Thoracic aorta (tissue), 2 donors: ENCODE data around the gene NDUFA8. TPM values are rescaled to one million over a fixed set of nuclear protein-coding genes. Genes with fewer than 3 reads are reported as not detected.

Source experiments
- ATAC-seq: fragments of 150-250 bp; one replicate; pipeline ENCODE4 v1.8.0; 2017; ENCODE audit warnings: low read depth; ENCODE audit not compliant: insufficient number of reproducible peaks, low FRiP score
- DNase-seq: peaks from one replicate; pipeline ENCODE4 v3.0.0-alpha.2; 2020; ENCODE audit warnings: low spot score
- H3K27ac ChIP-seq, 2 donors: fragments of 200-600 bp; sonication (generic); 1 replicate in 1 of 2; 2 replicates in 1 of 2; pipeline ENCODE4 v1.5.1; 2016; ENCODE audit warnings: mild to moderate bottlenecking in 2 of 2, moderate library complexity in 2 of 2
- H3K27me3 ChIP-seq: fragments of 200-600 bp; sonication (generic); replicated peaks from 2 replicates; pipeline ENCODE4 v1.6.0; 2016; ENCODE audit warnings: mild to moderate bottlenecking; ENCODE audit not compliant: insufficient read depth
- H3K36me3 ChIP-seq: fragments of 200-600 bp; sonication (generic); one replicate; pipeline ENCODE4 v1.5.1; 2016
- H3K4me1 ChIP-seq, 2 donors: fragments of 200-600 bp; sonication (generic); 1 replicate in 1 of 2; 2 replicates in 1 of 2; pipeline versions ENCODE4 v1.5.1 to v1.6.0; 2016; ENCODE audit warnings: low read depth in 2 of 2, mild to moderate bottlenecking in 1 of 2; ENCODE audit not compliant: control insufficient read depth in 1 of 2
- H3K4me3 ChIP-seq: fragments of 200-600 bp; sonication (generic); 2 replicates; pipeline ENCODE4 v1.5.1; 2016; ENCODE audit warnings: mild to moderate bottlenecking
- H3K9me3 ChIP-seq: fragments of 200-600 bp; sonication (generic); 2 replicates; pipeline ENCODE4 v1.5.1; 2016
- total RNA-seq, 2 donors: library from RNA; depleted of rRNA; stranded (reverse); fragments of >200 nt; gene quantifications; one replicate each; pipeline versions ENCODE4 v1.1.0 to v1.2.3, GENCODE V29; 2016
- TF ChIP-seq, protein P1 (sequence below): fragments of 200-600 bp; sonication (generic); IDR thresholded peaks from one replicate; pipeline ENCODE4 v1.5.1; 2019; ENCODE audit warnings: antibody characterized with exemption

Gene NDUFA8
- total RNA-seq, 2 donors from 2014 or later = 14.6 to 19.3 TPM

DNA sequence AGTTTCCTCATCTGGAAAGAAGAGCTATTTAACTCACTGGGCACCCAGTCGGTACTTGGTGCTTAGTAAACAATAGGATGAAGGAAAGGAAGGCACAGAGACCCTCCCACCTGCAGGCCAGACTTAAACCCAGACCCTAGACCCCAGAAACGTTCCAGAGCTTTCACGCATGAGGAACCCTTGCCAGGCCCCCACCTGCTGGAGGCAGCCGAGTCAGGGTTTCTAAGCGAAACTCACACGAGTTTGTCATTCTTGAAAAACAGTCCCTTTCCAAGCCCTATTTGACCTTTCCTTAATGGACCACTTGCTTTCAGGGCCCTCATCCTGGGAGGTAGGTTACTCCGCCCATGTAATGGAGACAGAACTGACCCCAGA is 30.6 kb downstream of the NDUFA8 start:
- H3K4me3 ChIP-seq = no peak overlapping the region
- ATAC-seq (no peak), DNase-seq (no peak)
- no peak overlapping the region for H3K27ac ChIP-seq
- no peaks in the 10 kb centered on the region for H3K27me3 ChIP-seq
- no peaks in the 10 kb centered on the region for H3K36me3 ChIP-seq
- TF ChIP-seq, protein P1, sequence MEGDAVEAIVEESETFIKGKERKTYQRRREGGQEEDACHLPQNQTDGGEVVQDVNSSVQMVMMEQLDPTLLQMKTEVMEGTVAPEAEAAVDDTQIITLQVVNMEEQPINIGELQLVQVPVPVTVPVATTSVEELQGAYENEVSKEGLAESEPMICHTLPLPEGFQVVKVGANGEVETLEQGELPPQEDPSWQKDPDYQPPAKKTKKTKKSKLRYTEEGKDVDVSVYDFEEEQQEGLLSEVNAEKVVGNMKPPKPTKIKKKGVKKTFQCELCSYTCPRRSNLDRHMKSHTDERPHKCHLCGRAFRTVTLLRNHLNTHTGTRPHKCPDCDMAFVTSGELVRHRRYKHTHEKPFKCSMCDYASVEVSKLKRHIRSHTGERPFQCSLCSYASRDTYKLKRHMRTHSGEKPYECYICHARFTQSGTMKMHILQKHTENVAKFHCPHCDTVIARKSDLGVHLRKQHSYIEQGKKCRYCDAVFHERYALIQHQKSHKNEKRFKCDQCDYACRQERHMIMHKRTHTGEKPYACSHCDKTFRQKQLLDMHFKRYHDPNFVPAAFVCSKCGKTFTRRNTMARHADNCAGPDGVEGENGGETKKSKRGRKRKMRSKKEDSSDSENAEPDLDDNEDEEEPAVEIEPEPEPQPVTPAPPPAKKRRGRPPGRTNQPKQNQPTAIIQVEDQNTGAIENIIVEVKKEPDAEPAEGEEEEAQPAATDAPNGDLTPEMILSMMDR = no peak
- no peaks in the 10 kb centered on the region for H3K9me3 ChIP-seq
- H3K4me1 ChIP-seq = peaks cover 0 to 26% of the 10 kb centered on the region in 2 donors

DNA sequence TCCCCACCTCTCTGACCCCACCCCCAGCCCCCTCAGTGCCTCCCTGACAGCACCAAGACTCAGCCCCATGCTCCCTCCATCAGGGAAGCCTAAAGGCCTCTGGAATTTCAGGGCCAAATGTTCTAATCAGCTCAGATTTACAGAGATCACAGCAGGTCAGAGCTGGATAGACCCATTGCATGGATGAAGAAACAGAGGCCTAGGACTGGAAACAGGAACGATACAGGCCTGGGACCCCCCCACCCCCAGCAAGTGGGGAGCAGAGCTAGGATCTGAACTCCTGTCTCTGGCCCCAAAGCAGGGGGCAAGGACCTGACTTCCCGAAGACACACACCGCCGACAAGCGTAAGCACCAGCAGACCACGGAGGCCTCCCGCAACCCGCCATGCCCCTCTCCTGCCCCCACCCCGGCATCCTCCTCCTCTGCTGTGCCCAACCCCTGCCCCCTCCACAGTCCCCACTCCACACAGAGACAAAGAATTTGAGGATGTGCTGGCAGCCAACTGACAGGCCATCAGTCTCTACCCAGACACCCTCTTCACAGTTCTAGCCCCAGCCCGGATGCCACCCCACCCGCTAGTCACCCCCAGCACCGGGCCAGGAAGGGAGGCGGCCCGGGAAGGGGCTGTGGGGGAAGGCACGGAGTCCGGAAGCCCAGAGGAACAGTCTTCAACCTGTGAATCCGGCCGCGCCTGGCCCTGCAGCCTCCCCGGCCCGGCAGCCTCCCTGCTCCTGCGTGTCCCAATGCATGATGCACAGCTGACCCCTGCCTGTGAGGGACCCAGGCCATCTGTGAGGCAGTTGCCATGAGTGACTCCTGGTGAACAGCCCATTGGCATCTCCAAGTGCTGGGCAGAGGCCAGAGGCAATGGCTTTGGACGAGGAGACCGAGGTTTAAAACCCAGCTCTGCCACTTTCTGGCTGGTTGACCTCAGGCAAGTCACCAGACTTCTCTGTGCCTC is 31.3 kb downstream of the NDUFA8 start:
- H3K4me1 ChIP-seq = peaks cover 0 to 26% of the 10 kb centered on the region in 2 donors
- TF ChIP-seq, protein P1 = no peak
- H3K27me3 ChIP-seq = no peaks in the 10 kb centered on the region
- no peaks in the 10 kb centered on the region for H3K9me3 ChIP-seq
- H3K4me3 ChIP-seq = no peak overlapping the region
- ATAC-seq (no peak), DNase-seq (no peak)
- no peak overlapping the region for H3K27ac ChIP-seq
- H3K36me3 ChIP-seq = no peaks in the 10 kb centered on the region

DNA sequence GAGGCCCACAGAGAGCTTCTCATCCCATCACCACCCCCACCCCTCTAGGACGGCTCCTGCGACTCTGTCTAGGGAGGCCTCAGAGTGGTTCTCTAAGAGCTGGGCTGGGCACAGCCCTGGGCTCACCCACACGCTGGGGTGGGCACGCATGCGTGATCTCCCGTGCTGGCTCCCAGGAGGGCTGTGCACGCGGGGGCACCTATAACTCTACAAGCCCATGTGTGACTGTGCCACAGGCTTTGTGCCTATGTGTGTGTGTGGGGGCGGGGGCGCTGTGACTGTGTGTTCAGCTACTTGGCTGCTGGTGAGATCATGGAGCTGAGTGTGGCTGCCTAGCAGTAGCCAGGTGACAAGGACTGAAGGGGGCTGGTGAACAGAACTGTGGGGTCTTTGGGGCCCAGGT is 32.2 kb downstream of the NDUFA8 start:
- no peak overlapping the region for H3K27ac ChIP-seq
- peaks cover 0 to 26% of the 10 kb centered on the region in 2 donors for H3K4me1 ChIP-seq
- no peaks in the 10 kb centered on the region for H3K9me3 ChIP-seq
- H3K4me3 ChIP-seq = no peak overlapping the region
- ATAC-seq = no peak
- TF ChIP-seq, protein P1 = no peak
- H3K27me3 ChIP-seq = no peaks in the 10 kb centered on the region
- no peak for DNase-seq
- no peaks in the 10 kb centered on the region for H3K36me3 ChIP-seq

DNA sequence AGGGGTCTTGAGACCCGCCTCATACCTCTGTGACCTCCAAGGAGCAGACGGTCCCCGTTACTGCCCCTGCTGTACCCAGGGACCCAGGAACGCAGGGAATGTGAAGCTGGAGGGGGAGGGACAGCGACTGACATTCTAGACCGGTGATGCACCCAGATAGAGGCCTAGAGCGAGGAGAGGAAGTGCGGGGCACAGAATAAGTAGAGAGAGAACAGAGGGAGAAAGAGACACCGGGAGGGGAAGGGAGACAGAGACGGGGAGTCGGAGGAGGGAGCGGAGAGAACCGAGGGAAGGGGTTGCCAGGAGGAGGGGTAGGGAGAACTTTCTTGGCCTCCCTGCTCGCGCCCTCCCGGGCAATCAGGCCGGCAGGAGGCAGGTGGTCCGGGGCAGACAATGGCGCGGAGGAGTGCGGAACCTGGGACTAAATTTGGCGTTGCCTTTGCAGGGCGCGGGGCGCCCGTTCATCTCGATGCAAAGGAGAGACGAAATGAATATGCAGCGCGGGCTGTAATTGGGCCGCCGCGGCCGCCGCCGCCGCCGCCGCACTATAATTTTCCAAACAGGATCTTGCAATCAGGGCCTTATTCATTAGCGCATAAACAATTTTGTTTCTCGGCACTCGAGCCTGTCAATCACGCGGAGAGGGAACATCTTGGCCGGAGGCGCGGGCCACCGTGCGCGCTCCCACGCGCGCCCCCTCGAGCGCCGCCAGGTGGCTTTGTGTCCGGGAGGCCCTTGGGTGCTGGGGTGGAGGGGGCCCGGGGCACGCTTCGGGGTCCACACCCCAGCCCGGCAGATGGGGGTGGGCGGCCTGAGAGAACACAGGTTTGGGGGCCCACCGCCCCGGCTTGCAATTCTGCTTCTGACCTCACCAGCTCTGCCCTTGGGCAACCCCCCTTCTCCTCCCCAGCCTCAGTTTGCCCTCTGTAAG is 33.0 kb downstream of the NDUFA8 start:
- ATAC-seq (no peak), DNase-seq (no peak)
- no peaks in the 10 kb centered on the region for H3K27me3 ChIP-seq
- H3K36me3 ChIP-seq = no peaks in the 10 kb centered on the region
- H3K4me1 ChIP-seq = peaks cover 0 to 24% of the 10 kb centered on the region in 2 donors
- TF ChIP-seq, protein P1 = no peak
- H3K9me3 ChIP-seq = no peaks in the 10 kb centered on the region
- peak overlapping the region; percentile 58 for H3K4me3 ChIP-seq
- no peak overlapping the region for H3K27ac ChIP-seq
